ENCODE data around the gene NUDT9. TPM values are rescaled to one million over a fixed set of nuclear protein-coding genes. Genes with fewer than 3 reads are reported as not detected.
"Not testable (repeated sequence)": the region's sequence is repeated elsewhere in the genome, so short reads cannot be mapped to it uniquely, and the experiment has no call there.

The NUDT9 gene
- 9.1 TPM in 2 replicates for total RNA-seq (2014; rRNA removed; shearing (Covaris generic))

- peak within 1 kb of the TSS; percentile 65 for H3K4me3 ChIP-seq (ENCODE audit: insufficient read depth, low read depth, low read length)
- no peaks in the 10 kb centered on the region for H3K27me3 ChIP-seq (ENCODE audit: control insufficient read depth, insufficient read depth, low read length)
- H3K36me3 ChIP-seq (replicated peaks; ENCODE audit: control insufficient read depth, insufficient read depth, low read length), result no peaks in the 10 kb centered on the region
- peak; percentile 84 for DNase-seq
These were observed at the start of gene NUDT9 for GRCh38 chr4:87422104-87423052. NUDT9 (plus strand) TSS chr4:87422573; CDS start chr4:87422906, 333 bp downstream.

- peak; percentile 27 for DNase-seq
- H3K4me3 ChIP-seq (ENCODE audit: insufficient read depth, low read depth, low read length), result no peak overlapping the region
- H3K27me3 ChIP-seq (ENCODE audit: control insufficient read depth, insufficient read depth, low read length), result no peaks in the 10 kb centered on the region
- no peaks in the 10 kb centered on the region; the same call in 1 of the 2 replicates for H3K36me3 ChIP-seq (replicated peaks; ENCODE audit: control insufficient read depth, insufficient read depth, low read length)
These were observed 46.6 kb upstream of the NUDT9 start for GRCh38 chr4:87375719-87376291.

- no peak overlapping the region for H3K4me3 ChIP-seq (ENCODE audit: insufficient read depth, low read depth, low read length)
- no peaks in the 10 kb centered on the region for H3K27me3 ChIP-seq (ENCODE audit: control insufficient read depth, insufficient read depth, low read length)
- DNase-seq, result no peak
- H3K36me3 ChIP-seq (replicated peaks; ENCODE audit: control insufficient read depth, insufficient read depth, low read length), result no peaks in the 10 kb centered on the region; the same call in 1 of the 2 replicates
These were observed 44.6 kb upstream of the NUDT9 start for GRCh38 chr4:87377816-87378215.

GRCh38 chr4:87382116-87382515 lies 40.3 kb upstream of the NUDT9 start:
- no peaks in the 10 kb centered on the region; the same call in 1 of the 2 replicates for H3K36me3 ChIP-seq (replicated peaks; ENCODE audit: control insufficient read depth, insufficient read depth, low read length)
- H3K4me3 ChIP-seq (ENCODE audit: insufficient read depth, low read depth, low read length), result no peak overlapping the region
- DNase-seq, result no peak
- H3K27me3 ChIP-seq (ENCODE audit: control insufficient read depth, insufficient read depth, low read length), result no peaks in the 10 kb centered on the region

- no peaks in the 10 kb centered on the region for H3K27me3 ChIP-seq (ENCODE audit: control insufficient read depth, insufficient read depth, low read length)
- no peaks in the 10 kb centered on the region; the same call in 1 of the 2 replicates for H3K36me3 ChIP-seq (replicated peaks; ENCODE audit: control insufficient read depth, insufficient read depth, low read length)
- DNase-seq, result no peak
- H3K4me3 ChIP-seq (ENCODE audit: insufficient read depth, low read depth, low read length), result no peak overlapping the region
These were observed 39.4 kb upstream of the NUDT9 start for GRCh38 chr4:87382931-87383330.

GRCh38 chr4:87384466-87385132 lies 37.8 kb upstream of the NUDT9 start:
- not testable (repeated sequence) for DNase-seq; H3K4me3 ChIP-seq (ENCODE audit: insufficient read depth, low read depth, low read length); H3K36me3 ChIP-seq (replicated peaks; ENCODE audit: control insufficient read depth, insufficient read depth, low read length); H3K27me3 ChIP-seq (ENCODE audit: control insufficient read depth, insufficient read depth, low read length)

GRCh38 chr4:87387237-87387636 lies 35.1 kb upstream of the NUDT9 start:
- DNase-seq, result no peak
- Histone ChIP-seq H3K27me3 (ENCODE audit: control insufficient read depth, insufficient read depth, low read length) (no peaks in the 10 kb centered on the region), H3K36me3 (replicated peaks; ENCODE audit: control insufficient read depth, insufficient read depth, low read length) (no peaks in the 10 kb centered on the region), H3K4me3 (ENCODE audit: insufficient read depth, low read depth, low read length) (no peak overlapping the region)

- no peak overlapping the region for H3K4me3 ChIP-seq (ENCODE audit: insufficient read depth, low read depth, low read length)
- DNase-seq, result no peak
- no peaks in the 10 kb centered on the region for H3K27me3 ChIP-seq (ENCODE audit: control insufficient read depth, insufficient read depth, low read length)
- H3K36me3 ChIP-seq (replicated peaks; ENCODE audit: control insufficient read depth, insufficient read depth, low read length), result no peaks in the 10 kb centered on the region
These were observed 33.5 kb upstream of the NUDT9 start for GRCh38 chr4:87388901-87389300.

- not testable (repeated sequence) for H3K4me3 ChIP-seq (ENCODE audit: insufficient read depth, low read depth, low read length)
These were observed 32.3 kb upstream of the NUDT9 start for GRCh38 chr4:87390055-87390454.

GRCh38 chr4:87390551-87390890 lies 31.9 kb upstream of the NUDT9 start:
- DNase-seq, result no peak
- no peaks in the 10 kb centered on the region for H3K27me3 ChIP-seq (ENCODE audit: control insufficient read depth, insufficient read depth, low read length)
- H3K4me3 ChIP-seq (ENCODE audit: insufficient read depth, low read depth, low read length), result peak overlapping the region; percentile 48
- no peaks in the 10 kb centered on the region for H3K36me3 ChIP-seq (replicated peaks; ENCODE audit: control insufficient read depth, insufficient read depth, low read length)

More at GRCh38 chr4:87390055-87390454, 32.3 kb upstream of the NUDT9 start:
- H3K36me3 ChIP-seq (replicated peaks; ENCODE audit: control insufficient read depth, insufficient read depth, low read length); DNase-seq; H3K27me3 ChIP-seq (ENCODE audit: control insufficient read depth, insufficient read depth, low read length): not testable (repeated sequence)

GRCh38 chr4:87390891-87391575 lies 31.3 kb upstream of the NUDT9 start, which contains the start of gene HSD17B11:
HSD17B11 (minus strand) TSS chr4:87391188; CDS start chr4:87391070, 118 bp downstream.
- DNase-seq, result peak; percentile 88
- Histone ChIP-seq H3K36me3 (replicated peaks; ENCODE audit: control insufficient read depth, insufficient read depth, low read length) (no peaks in the 10 kb centered on the region), H3K4me3 (ENCODE audit: insufficient read depth, low read depth, low read length) (peak within 1 kb of the TSS; percentile 48)

GRCh38 chr4:87391576-87392054 lies 30.8 kb upstream of the NUDT9 start:
- H3K27me3 ChIP-seq (ENCODE audit: control insufficient read depth, insufficient read depth, low read length), result no peaks in the 10 kb centered on the region
- DNase-seq, result no peak
- H3K4me3 ChIP-seq (ENCODE audit: insufficient read depth, low read depth, low read length), result peak overlapping the region; percentile 48

More at GRCh38 chr4:87390891-87391575, 31.3 kb upstream of the NUDT9 start, which contains the start of gene HSD17B11:
- H3K27me3 ChIP-seq (ENCODE audit: control insufficient read depth, insufficient read depth, low read length), result no peaks in the 10 kb centered on the region

GRCh38 chr4:87392183-87392582 lies 30.2 kb upstream of the NUDT9 start:
- DNase-seq, result no peak
- H3K36me3 ChIP-seq (replicated peaks; ENCODE audit: control insufficient read depth, insufficient read depth, low read length), result no peaks in the 10 kb centered on the region
- no peaks in the 10 kb centered on the region for H3K27me3 ChIP-seq (ENCODE audit: control insufficient read depth, insufficient read depth, low read length)
- H3K4me3 ChIP-seq (ENCODE audit: insufficient read depth, low read depth, low read length), result no peak overlapping the region

More at GRCh38 chr4:87391576-87392054, 30.8 kb upstream of the NUDT9 start:
- H3K36me3 ChIP-seq (replicated peaks; ENCODE audit: control insufficient read depth, insufficient read depth, low read length), result no peaks in the 10 kb centered on the region

- H3K36me3 ChIP-seq (replicated peaks; ENCODE audit: control insufficient read depth, insufficient read depth, low read length); H3K27me3 ChIP-seq (ENCODE audit: control insufficient read depth, insufficient read depth, low read length); H3K4me3 ChIP-seq (ENCODE audit: insufficient read depth, low read depth, low read length); DNase-seq: not testable (repeated sequence)
These were observed 27.3 kb upstream of the NUDT9 start for GRCh38 chr4:87395073-87395472.
